GM11168 (cell line): ENCODE data around the gene DAPP1.

Experiments used
- in situ Hi-C: fragments of 300-500 bp; cut with MboI; formaldehyde crosslinking; loops from one replicate; pipeline ENCODE4 v1.12.0; 2022; ENCODE audit warnings: low sequenced_read_pairs; ENCODE audit not compliant: unreplicated experiment

DAPP1 gene

GRCh38 chr4:99887837-99888236 is 71.2 kb downstream of the DAPP1 start:
- in situ Hi-C loops = loop anchor here (5.0 to 10.0 kb wide), 2 partner anchors 76 to 323 kb away; partner anchors contain the start of gene TRMT10A

DNA sequence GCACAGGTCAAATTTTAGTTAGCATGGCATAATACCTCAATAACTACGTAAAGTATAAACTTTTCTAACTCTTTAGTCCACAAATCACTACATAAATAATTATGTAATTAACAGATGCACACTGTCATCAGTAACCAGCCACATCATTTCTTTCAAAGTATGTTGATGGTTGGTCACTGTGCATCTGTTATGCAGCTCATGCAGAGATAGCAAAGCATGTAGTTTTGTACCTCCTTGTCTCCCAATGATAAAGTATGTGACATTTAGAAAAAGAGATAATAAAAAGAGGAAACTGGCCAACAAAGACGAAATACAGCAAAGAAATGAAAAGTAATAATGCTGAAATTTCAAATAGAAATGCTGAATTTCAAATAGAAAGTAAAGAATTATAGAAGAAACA is 74.7 kb downstream of the DAPP1 start:
- in situ Hi-C loops = no loop called here

DNA sequence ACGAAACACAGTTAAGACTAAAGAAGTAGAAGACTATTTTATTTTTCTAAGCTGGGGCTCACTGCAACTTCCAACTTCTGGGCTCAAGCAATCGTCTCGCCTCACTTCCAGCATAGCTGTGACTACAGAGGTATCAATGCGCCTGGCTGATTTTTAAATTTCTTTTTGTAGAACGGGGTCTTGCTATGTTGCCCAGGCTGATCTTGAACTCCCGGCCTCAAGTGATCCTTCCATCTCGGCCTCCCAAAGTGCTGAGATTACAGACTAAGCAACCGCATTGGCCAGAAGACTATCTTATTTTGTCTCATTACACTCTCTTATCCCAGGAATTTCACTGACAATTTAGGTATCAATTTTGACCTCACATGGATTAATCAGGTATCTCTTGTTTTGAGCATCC is 76.4 kb downstream of the DAPP1 start:
- in situ Hi-C loops = no loop called here

DNA sequence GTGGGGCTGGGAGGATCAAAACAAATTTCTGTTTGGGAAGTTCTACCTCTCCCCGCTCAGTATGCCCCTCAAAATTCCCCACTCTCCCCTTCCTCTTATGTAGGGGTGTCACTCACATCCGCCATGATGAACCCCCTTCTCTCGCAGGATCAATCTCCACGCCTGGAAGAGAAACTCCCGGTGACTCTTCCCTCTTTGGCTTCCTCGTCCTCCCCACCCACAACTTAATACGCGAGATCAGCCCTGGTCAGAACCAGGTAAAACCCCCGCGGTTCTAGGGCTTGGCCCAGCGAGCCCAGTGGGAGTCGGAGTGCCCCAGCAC is 77.2 kb downstream of the DAPP1 start:
- in situ Hi-C loops = no loop called here

DNA sequence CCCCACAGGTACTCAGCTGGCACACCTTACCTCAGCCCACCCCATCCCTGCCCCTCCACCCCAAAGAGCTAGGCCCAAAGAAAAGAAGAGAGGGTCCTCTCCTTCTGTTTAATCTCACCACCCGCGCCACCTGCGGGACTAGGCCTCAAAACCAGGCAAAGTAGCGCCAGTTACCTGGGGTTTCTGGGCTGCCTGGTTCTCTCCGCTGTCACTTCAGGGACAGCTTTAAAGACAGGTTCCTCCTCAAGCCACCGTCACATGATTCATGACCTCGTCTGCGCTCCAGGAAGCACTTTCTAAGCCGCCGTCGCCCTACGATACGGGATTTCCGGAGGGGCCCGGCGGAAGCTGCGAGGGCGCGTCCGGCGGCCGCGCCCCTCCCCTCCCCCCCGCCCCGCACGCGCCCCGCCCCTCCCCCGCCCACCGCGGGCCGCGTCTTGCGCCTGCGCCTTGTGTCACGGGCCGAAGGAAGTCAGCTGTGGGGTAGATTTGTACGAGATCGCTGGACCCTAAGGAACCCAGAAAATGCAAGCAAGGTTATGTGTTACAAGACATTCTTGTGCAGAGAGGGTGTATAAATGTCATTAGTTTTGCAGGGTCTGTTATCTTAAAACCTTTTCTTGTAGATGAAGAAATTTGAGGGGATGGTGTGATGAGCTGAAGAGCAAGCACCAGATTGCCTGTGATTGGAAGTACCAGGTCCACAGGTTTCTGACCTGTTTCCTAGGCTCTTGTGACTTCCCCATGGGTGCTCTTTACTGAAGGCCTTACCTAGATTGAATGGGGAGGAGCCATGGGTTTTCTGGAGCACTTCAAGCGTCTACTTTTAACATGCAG is 77.8 kb downstream of the DAPP1 start, which contains the start of gene LAMTOR3:
TSS of gene LAMTOR3 (minus strand) at position 267 of the 837 bp plus-strand sequence. CDS start 464 bp downstream, outside the sequence.
- in situ Hi-C loops = no loop called here

DNA sequence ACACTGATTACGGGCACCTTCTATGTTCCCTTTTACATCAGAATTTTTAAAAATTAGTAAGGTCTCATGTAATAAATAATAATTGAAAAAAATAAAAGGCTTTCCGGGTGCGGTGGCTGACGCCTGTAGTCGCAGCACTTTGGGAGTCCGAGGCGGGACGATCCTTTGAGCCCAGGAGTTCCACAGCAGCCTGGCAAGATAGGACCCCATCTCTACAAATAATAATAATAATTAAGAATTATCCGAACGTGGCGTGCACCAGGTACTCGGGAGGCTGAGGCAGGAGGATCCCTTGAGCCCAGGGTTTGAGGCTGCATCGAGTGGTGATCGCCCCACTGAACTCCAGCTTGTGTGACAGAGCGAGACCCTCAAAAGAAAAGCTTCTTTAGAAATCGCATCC is 78.4 kb downstream of the DAPP1 start:
- in situ Hi-C loops = no loop called here

DNA sequence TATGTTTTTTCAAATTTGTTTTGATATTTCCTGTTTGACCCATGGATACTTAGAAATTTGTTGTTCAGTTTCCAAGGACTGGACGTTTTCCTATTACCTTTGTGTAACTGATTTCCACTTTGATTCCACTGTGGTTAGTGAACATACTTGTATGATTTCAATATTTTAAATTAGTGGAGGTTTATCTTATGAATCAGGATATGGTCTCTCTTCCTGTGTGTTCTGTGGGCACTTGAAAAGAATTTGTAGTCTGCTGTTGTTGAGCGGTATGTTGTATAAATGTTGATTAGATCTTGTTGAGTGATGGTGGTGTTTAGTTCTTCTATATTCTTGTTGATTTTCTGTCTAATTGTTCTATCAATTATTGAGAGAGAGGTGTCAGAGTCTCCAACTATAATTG is 98.8 kb downstream of the DAPP1 start:
- in situ Hi-C loops = no loop called here

- in situ Hi-C loops = no loop called here
Observed at GRCh38 chr4:99917575-99917974, 100.9 kb downstream of the DAPP1 start.

GRCh38 chr4:99918656-99919055 is 102.0 kb downstream of the DAPP1 start:
- in situ Hi-C loops = no loop called here
